HUES64 (cell line): ENCODE results near the gene KTI12.
A peak's percentile ranks its signal among the peaks of the same experiment; 100 is the strongest.
"Not testable (repeated sequence)": the region's sequence is repeated elsewhere in the genome, so short reads cannot be mapped to it uniquely, and the experiment has no call there.

Experiments
- H3K27ac ChIP-seq: 2 replicates; pipeline ENCODE4 v1.7.0; 2013; ENCODE audit warnings: low read depth, low read length, inconsistent platforms
- H3K27me3 ChIP-seq: 2 replicates; pipeline ENCODE4 v1.6.1; 2013; ENCODE audit warnings: mild to moderate bottlenecking, low read length; ENCODE audit not compliant: insufficient read depth
- H3K36me3 ChIP-seq: 2 replicates; pipeline ENCODE4 v1.6.1; 2013; ENCODE audit warnings: mild to moderate bottlenecking, low read length; ENCODE audit not compliant: insufficient read depth
- H3K4me1 ChIP-seq: 2 replicates; pipeline ENCODE4 v1.6.1; 2013; ENCODE audit warnings: mild to moderate bottlenecking, low read length, moderate library complexity; ENCODE audit not compliant: insufficient read depth
- H3K4me3 ChIP-seq: 2 replicates; pipeline ENCODE4 v1.5.1; 2013; ENCODE audit warnings: mild to moderate bottlenecking, low read length, moderate library complexity
- H3K9ac ChIP-seq: 2 replicates; pipeline ENCODE4 v1.6.1; 2013; ENCODE audit warnings: mild to moderate bottlenecking, low read depth, low read length
- H3K9me3 ChIP-seq: 2 replicates; pipeline ENCODE4 v1.6.1; 2013; ENCODE audit warnings: low read depth, low read length; ENCODE audit not compliant: insufficient read depth
- WGBS: fragments of 150-250, 120-280 bp; methylation state at CpG from one replicate; pipeline ENCODE4 v1.1.7; 2013; ENCODE audit warnings: missing lambda C conversion rate; 5-methylcytosine and 5-hydroxymethylcytosine counted together

KTI12 gene

DNA sequence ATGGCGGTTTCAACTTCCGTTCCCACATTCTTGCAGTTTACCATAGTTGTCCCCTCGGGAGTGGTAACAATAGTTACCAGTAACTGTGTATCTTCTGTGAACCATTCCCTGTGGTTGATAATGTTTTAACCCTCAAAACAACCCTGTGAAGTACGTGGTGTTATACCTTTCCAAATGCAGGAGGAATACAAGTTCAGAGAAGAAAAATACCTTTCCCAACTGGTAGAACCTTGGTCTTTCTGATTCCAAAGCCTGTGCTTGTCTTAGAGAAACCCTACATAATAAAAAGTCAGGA lies 23.3 kb upstream of the KTI12 start:
- Histone ChIP-seq H3K36me3 (peaks cover 49% of the 10 kb centered on the region), H3K9ac (peak overlapping the region; percentile 93), H3K9me3 (no peaks in the 10 kb centered on the region), H3K4me1 (peaks cover 21% of the 10 kb centered on the region), H3K4me3 (peak overlapping the region; percentile 75), H3K27me3 (no peaks in the 10 kb centered on the region), H3K27ac (peak overlapping the region; percentile 95)
- 5% methylated on average over 4 of the region's 4 CpGs for WGBS

GRCh38 chr1:52056163-52056936 lies 22.7 kb upstream of the KTI12 start, which contains the start of gene BTF3L4:
Gene BTF3L4 (plus strand): TSS chr1:52056295. CDS start chr1:52059848, 3,553 bp downstream.
- under 1% methylated on average over 54 of the region's 54 CpGs for WGBS
- peak within 1 kb of the TSS; percentile 93 for H3K9ac ChIP-seq
- H3K4me1 ChIP-seq: peaks cover 21% of the 10 kb centered on the region
- peak within 1 kb of the TSS; percentile 95 for H3K27ac ChIP-seq
- H3K4me3 ChIP-seq: peak within 1 kb of the TSS; percentile 75
- no peaks in the 10 kb centered on the region for H3K27me3 ChIP-seq
- no peaks in the 10 kb centered on the region for H3K9me3 ChIP-seq
- H3K36me3 ChIP-seq: peaks cover 48% of the 10 kb centered on the region

DNA sequence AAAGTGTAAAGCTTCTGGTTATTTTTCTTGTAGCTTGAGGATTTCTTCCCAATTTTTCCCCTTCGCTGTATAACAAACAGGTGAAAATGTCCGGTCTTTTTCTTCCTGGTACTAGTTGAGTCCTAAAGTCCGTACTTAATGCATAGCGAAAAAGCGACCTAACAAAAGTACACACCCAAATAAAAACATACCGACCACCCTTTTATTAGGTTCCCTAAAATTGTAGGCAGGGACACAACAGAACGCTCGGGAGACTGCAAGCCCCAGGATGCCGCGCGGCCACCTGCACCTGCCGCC lies 22.2 kb upstream of the KTI12 start:
- H3K27me3 ChIP-seq: no peaks in the 10 kb centered on the region
- peak overlapping the region; percentile 95 for H3K27ac ChIP-seq
- WGBS: under 1% methylated on average over 12 of the region's 12 CpGs
- peaks cover 48% of the 10 kb centered on the region for H3K36me3 ChIP-seq
- no peaks in the 10 kb centered on the region for H3K9me3 ChIP-seq
- H3K9ac ChIP-seq: peak overlapping the region; percentile 93
- peak overlapping the region; percentile 75 for H3K4me3 ChIP-seq
- H3K4me1 ChIP-seq: peaks cover 21% of the 10 kb centered on the region

DNA sequence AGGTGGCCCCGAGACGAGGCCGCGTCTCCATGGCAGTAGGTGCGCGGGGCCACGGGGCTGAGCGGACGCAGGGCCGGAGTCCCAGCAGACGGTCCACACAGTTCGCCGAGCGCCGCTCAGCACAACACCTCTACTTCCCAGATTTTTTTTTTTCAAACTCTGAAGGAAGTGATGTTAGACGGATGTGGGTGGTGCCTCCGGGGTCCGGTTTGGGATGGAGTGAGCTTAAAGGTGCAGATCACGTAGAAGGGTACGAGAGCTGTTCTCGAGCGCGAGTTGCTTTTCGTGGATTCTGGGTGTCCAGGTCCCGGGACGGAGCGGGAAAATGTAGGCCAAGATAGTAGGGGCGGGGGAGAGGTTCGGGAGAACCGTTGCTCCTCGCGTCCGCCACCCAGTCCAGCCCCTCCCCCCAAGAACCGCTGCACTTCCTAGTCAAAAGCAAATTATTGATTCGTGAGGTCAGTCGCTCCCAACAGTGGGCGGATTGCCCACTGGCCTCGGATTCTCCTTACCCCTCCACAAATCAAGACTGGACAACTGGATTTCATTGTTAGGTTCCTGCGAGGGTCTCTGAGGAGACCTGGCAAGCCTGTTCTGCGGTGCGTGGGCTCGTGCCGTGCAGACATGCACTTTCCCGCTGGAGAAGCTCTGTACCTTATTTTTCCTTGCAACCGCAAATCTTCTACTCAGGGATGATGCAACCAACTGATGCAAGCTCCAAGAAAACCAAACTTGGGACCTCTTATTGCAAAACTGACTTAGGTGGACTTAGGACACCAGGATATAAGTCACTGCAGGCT lies 21.7 kb upstream of the KTI12 start, which contains the start of gene TXNDC12:
TSS of gene TXNDC12 (minus strand) at position 126 of the 800 bp plus-strand sequence. CDS start at position 31, 95 bp downstream.
- Histone ChIP-seq H3K4me1 (peaks cover 21% of the 10 kb centered on the region), H3K27me3 (no peaks in the 10 kb centered on the region), H3K4me3 (peak within 1 kb of the TSS; percentile 75), H3K36me3 (peaks cover 48% of the 10 kb centered on the region), H3K27ac (peak within 1 kb of the TSS; percentile 95), H3K9ac (peak within 1 kb of the TSS; percentile 93), H3K9me3 (no peaks in the 10 kb centered on the region)
- under 1% methylated on average over 45 of the region's 45 CpGs for WGBS

DNA sequence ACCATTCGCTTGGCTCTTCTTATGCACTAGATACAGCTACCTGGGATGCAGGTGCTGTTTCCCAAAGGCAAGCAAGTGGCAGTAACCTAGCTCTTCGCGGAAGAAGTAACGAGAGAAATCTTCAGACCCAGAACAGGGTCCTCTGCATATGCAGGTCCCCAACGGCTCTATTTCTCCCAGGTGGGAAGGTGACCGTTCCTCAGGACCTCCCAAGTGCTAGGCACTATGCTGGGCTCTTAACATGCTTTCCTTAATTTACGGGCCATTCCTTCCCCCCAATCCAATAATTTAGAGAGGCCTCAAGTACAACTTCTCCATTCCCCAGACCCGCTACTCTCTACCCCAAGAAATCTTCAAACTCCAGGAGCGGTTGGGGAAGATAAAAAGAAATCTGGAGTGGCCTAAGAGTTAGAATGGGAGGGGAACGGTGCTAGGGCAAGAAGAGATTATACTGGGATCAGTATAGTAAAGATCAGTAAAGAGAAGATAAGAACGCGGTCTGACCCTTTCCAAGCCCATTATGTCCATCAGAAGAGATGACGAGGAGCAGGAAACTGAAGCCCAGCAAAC lies 21.0 kb upstream of the KTI12 start:
- Histone ChIP-seq H3K36me3 (peaks cover 46% of the 10 kb centered on the region), H3K9me3 (no peaks in the 10 kb centered on the region), H3K27ac (peak overlapping the region; percentile 95), H3K9ac (peak overlapping the region; percentile 93), H3K4me3 (peak overlapping the region; percentile 75), H3K4me1 (peaks cover 21% of the 10 kb centered on the region), H3K27me3 (no peaks in the 10 kb centered on the region)
- WGBS: under 1% methylated on average over 12 of the region's 13 CpGs

- H3K36me3 ChIP-seq: peaks cover 38% of the 10 kb centered on the region
- H3K4me3 ChIP-seq: peak overlapping the region; percentile 75
- no peaks in the 10 kb centered on the region for H3K9me3 ChIP-seq
- no peak overlapping the region for H3K27ac ChIP-seq
- no peaks in the 10 kb centered on the region for H3K27me3 ChIP-seq
- peaks cover 17% of the 10 kb centered on the region for H3K4me1 ChIP-seq
- no CpG with 5 or more reads among the region's 1 CpG for WGBS
- peak overlapping the region; percentile 93 for H3K9ac ChIP-seq
Observed at GRCh38 chr1:52053862-52054261, 20.3 kb upstream of the KTI12 start.

DNA sequence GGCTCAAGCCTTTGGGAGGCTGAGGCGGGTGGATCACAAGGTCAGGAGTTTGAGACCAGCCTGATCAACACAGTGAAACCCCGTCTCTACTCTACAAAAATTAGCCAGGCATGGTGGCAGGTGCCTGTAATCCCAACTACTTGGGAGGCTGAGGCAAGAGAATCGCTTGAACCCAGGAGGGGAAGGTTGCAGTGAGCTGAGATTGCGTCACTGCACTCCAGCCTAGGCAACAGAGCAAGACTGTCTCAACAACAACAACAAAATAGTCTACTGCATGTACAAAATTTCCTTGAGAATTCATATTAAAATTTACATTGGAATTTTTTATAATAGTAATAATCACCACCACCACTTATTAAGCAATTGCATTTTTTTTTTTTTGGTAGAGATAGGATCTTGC lies 15.7 kb upstream of the KTI12 start:
- not testable (repeated sequence) for H3K27me3 ChIP-seq, H3K4me3 ChIP-seq, H3K9ac ChIP-seq, H3K4me1 ChIP-seq, H3K9me3 ChIP-seq, H3K27ac ChIP-seq
- peaks cover 34% of the 10 kb centered on the region for H3K36me3 ChIP-seq
- 97% methylated on average over 4 of the region's 4 CpGs for WGBS

- not testable (repeated sequence) for H3K9ac ChIP-seq, H3K27me3 ChIP-seq, H3K4me1 ChIP-seq, H3K9me3 ChIP-seq, H3K27ac ChIP-seq, H3K4me3 ChIP-seq
- 90% methylated on average over 2 of the region's 4 CpGs for WGBS
- H3K36me3 ChIP-seq: peaks cover 23% of the 10 kb centered on the region
Observed at GRCh38 chr1:52045666-52046195, 12.1 kb upstream of the KTI12 start.

GRCh38 chr1:52045236-52045635 lies 11.6 kb upstream of the KTI12 start:
- Histone ChIP-seq H3K27ac (no peak overlapping the region), H3K4me3 (no peak overlapping the region)
- WGBS: no CpG with 5 or more reads among the region's 2 CpGs

GRCh38 chr1:52041551-52042185 lies 8.1 kb upstream of the KTI12 start:
- H3K36me3 ChIP-seq: peaks cover 44% of the 10 kb centered on the region
- H3K9ac ChIP-seq: no peak overlapping the region
- no peak overlapping the region for H3K4me3 ChIP-seq
- no peaks in the 10 kb centered on the region for H3K27me3 ChIP-seq
- WGBS: 95% methylated on average over 4 of the region's 4 CpGs
- H3K9me3 ChIP-seq: no peaks in the 10 kb centered on the region
- no peaks in the 10 kb centered on the region for H3K4me1 ChIP-seq
- no peak overlapping the region for H3K27ac ChIP-seq

More at GRCh38 chr1:52045236-52045635, 11.6 kb upstream of the KTI12 start:
- H3K9me3 ChIP-seq: no peaks in the 10 kb centered on the region
- H3K9ac ChIP-seq: no peak overlapping the region
- H3K36me3 ChIP-seq: peaks cover 23% of the 10 kb centered on the region
- H3K4me1 ChIP-seq: no peaks in the 10 kb centered on the region
- H3K27me3 ChIP-seq: no peaks in the 10 kb centered on the region

DNA sequence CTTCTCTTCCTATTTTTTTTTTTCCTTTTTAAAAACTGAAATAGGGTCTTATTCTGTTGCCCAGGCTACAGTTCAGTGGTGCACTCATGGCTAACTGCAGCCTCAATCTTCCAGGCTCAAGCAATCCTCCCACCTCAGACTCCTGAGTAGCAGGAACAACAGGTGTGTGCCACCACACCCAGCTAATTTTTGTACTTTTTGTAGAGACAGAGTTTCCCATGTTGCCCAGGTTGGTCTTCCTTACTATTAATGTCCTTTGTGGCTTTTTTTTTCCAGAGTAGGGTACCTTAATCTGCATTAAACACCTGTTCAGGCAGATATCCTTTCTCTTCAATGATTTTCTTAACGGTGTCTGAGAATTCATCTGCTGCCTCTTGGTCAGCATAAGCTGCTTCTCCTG lies 4.3 kb upstream of the KTI12 start:
- Histone ChIP-seq H3K27ac (no peak overlapping the region), H3K36me3 (peaks cover 52% of the 10 kb centered on the region)

More for the DNA sequence above, 4.3 kb upstream of the KTI12 start:
- H3K9ac ChIP-seq: no peak overlapping the region
- no peak overlapping the region for H3K4me3 ChIP-seq
- no peaks in the 10 kb centered on the region for H3K4me1 ChIP-seq
- no peaks in the 10 kb centered on the region for H3K9me3 ChIP-seq
- H3K27me3 ChIP-seq: no peaks in the 10 kb centered on the region
- WGBS: 90% methylated on average over 1 of the region's 1 CpG
